Naive thymus-derived CD4-positive, alpha-beta T cell (primary cell): ENCODE measurements around the gene ANKS1B. TPM values are rescaled to one million over a fixed set of nuclear protein-coding genes. Genes with fewer than 3 reads are reported as not detected.

Experiments
- ATAC-seq: fragments of 150-1000 bp; cut with Tn5 transposase; 2 replicates; pipeline ENCODE4 v1.10.0; 2021; ENCODE audit warnings: mild to moderate bottlenecking, moderate library complexity
- CTCF ChIA-PET: fragments of 350-600 bp; sonication (Branson Sonifier 250); formaldehyde crosslinking; loops from one replicate; lab custom pipeline; 2021; ENCODE audit warnings: antibody characterized with exemption; lab: Charles Lee
- POLR2A ChIA-PET: fragments of 350-600 bp; sonication (Branson Sonifier 250); formaldehyde crosslinking; loops from one replicate; lab custom pipeline; 2021; ENCODE audit warnings: antibody characterized with exemption, inconsistent platforms; lab: Charles Lee
- DNase-seq, 9 donors: peaks; one replicate each; pipeline versions ENCODE4 v3.0.0 to v3.0.0-alpha.2; 2020 to 2022; ENCODE audit warnings: mixed read lengths in 1 of 9
- H3K27ac ChIP-seq: one replicate; pipeline ENCODE4 v1.7.0; 2013; ENCODE audit warnings: mild to moderate bottlenecking, low read depth, low read length, moderate library complexity
- H3K27me3 ChIP-seq, 2 donors: one replicate each; pipeline ENCODE4 v1.7.0; 2013; ENCODE audit warnings: low read length in 2 of 2, mild to moderate bottlenecking in 2 of 2, moderate library complexity in 2 of 2; ENCODE audit not compliant: control insufficient read depth in 2 of 2, insufficient read depth in 2 of 2
- H3K36me3 ChIP-seq, 3 experiments: 1 replicate in 2 of 3; 2 replicates in 1 of 3; pipeline ENCODE4 v1.7.0; 2013; ENCODE audit warnings: low read length in 3 of 3, mild to moderate bottlenecking in 3 of 3, moderate library complexity in 1 of 3; ENCODE audit not compliant: insufficient read depth in 3 of 3, control insufficient read depth in 2 of 3
- H3K4me1 ChIP-seq, 2 donors: one replicate each; pipeline ENCODE4 v1.7.0; 2013; ENCODE audit warnings: low read length in 2 of 2, mild to moderate bottlenecking in 2 of 2, moderate library complexity in 1 of 2; ENCODE audit not compliant: control insufficient read depth in 2 of 2, insufficient read depth in 2 of 2
- H3K4me3 ChIP-seq: 2 replicates; pipeline ENCODE4 v1.7.0; 2013; ENCODE audit warnings: mild to moderate bottlenecking, low read length
- H3K9me3 ChIP-seq, 3 experiments: 1 replicate in 2 of 3; 2 replicates in 1 of 3; pipeline ENCODE4 v1.7.0; 2013; ENCODE audit warnings: low read length in 3 of 3; ENCODE audit not compliant: control insufficient read depth in 2 of 3
- H3K27ac Mint-ChIP-seq, 9 donors: one replicate each; pipeline ENCODE4 v1.8.0; 2020 to 2022; ENCODE audit warnings: mixed read lengths in 9 of 9, mild to moderate bottlenecking in 8 of 9, moderate library complexity in 5 of 9, inconsistent platforms in 2 of 9
- H3K27me3 Mint-ChIP-seq, 5 donors: one replicate each; pipeline ENCODE4 v1.8.0; 2021 to 2022; ENCODE audit warnings: mixed read lengths in 5 of 5, mild to moderate bottlenecking in 1 of 5
- H3K36me3 Mint-ChIP-seq, 5 donors: one replicate each; pipeline ENCODE4 v1.8.0; 2020 to 2022; ENCODE audit warnings: mixed read lengths in 5 of 5, mild to moderate bottlenecking in 3 of 5, inconsistent platforms in 1 of 5
- H3K4me1 Mint-ChIP-seq, 7 donors: one replicate each; pipeline ENCODE4 v1.8.0; 2020 to 2022; ENCODE audit warnings: mixed read lengths in 7 of 7, mild to moderate bottlenecking in 3 of 7, inconsistent platforms in 1 of 7
- H3K4me3 Mint-ChIP-seq, 10 donors: one replicate each; pipeline ENCODE4 v1.8.0; 2020 to 2022; ENCODE audit warnings: mild to moderate bottlenecking in 10 of 10, mixed read lengths in 10 of 10, moderate library complexity in 6 of 10, inconsistent platforms in 2 of 10
- H3K9me3 Mint-ChIP-seq, 11 donors: one replicate each; pipeline ENCODE4 v1.8.0; 2020 to 2022; ENCODE audit warnings: mixed read lengths in 11 of 11, mild to moderate bottlenecking in 4 of 11, inconsistent platforms in 1 of 11, moderate library complexity in 1 of 11
- intact Hi-C, 2 donors: fragments of 100-400 bp; cut with micrococcal nuclease; formaldehyde crosslinking; loops; one replicate each; pipeline ENCODE4 v1.15.1; 2023
- polyA plus RNA-seq, 2 donors: library from polyadenylated mRNA; unstranded; fragments of 300-500 nt; fragmentation: Illumina TruSeq; gene quantifications; one replicate each; pipeline ENCODE4 v1.2.3, GENCODE V29; 2021
- total RNA-seq, 6 experiments: library from RNA in 5 of 6; stranded (reverse) in 5 of 6; gene quantifications; 1 replicate in 5 of 6; 2 replicates in 1 of 6; pipeline ENCODE4 v1.2.3 and lab custom pipeline; 2021 to 2026

ANKS1B gene
- total RNA-seq (under 1 TPM in 1 of 5 experiments, not detected in 4; 0.97 TPM), polyA plus RNA-seq (not detected), total RNA-seq (lab: John Stamatoyannopoulos, UW) (not detected)

DNA sequence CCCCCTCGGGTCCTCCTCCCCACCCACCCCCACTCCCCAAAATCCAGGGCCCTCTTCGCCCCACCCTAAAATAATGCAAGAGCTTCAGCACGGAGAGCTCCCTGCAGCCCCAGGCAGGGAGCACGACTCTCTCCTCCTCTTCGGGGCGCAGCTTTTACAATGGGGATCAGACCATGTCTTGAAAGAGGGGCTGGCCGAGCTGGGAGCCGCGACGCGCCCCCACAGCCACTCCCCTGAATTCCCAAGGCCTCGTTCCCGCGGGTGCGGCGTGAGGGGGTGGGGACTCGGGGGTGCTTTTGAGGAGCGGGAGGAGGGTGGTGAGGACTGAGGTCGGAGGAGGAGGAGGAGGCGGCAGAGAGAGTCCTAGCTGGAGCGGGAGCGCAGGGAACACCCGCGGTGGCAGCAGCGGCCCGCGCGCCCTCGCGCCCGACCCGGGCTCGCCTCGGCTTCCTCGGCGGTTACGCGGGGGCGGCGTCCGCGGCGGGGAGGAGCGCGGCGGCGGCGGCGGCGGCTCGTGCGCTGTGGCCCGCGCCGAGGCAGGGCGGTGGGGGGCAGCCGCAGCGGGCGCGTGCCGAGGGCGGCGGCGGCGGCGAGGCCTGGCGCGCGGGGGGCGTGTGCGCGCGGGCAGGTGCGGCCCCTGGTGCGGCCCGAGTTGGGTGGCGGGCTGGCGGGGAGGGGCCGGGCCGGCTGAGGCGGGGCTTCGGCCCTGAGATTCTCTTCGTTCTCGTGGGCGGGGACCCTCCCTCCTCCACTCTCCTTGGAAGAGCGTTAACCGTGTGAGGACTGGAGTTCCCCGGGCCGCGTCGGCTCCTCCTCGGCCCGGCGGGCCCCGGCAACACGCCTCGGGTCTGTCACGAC lies at the start of gene ANKS1B:
TSS of gene ANKS1B (minus strand) at position 666 of the 858 bp plus-strand sequence. CDS start 699 bp downstream, outside the sequence.
- H3K27me3 Mint-ChIP-seq = peaks cover 64 to 76% (median 67%) of the 10 kb centered on the region in 5 donors
- ChIA-PET CTCF (no interaction called here), POLR2A (no interaction called here)
- ATAC-seq (no peak), DNase-seq (peak in 1 of 9 donors; percentile 63)
- Histone ChIP-seq H3K36me3 (no peaks in the 10 kb centered on the region), H3K27ac (no peak within 1 kb of the TSS), H3K27me3 (no peaks in the 10 kb centered on the region), H3K4me1 (no peaks in the 10 kb centered on the region), H3K9me3 (no peaks in the 10 kb centered on the region), H3K4me3 (no peak within 1 kb of the TSS)
- H3K4me1 Mint-ChIP-seq = peaks cover 0 to 16% (median 14%) of the 10 kb centered on the region in 7 donors
- H3K36me3 Mint-ChIP-seq = peaks cover 0 to 8% (median 0%) of the 10 kb centered on the region in 5 donors
- intact Hi-C loops = no loop called here
- peak within 1 kb of the TSS; percentile 45 to 78 (median 66) for H3K4me3 Mint-ChIP-seq
- peaks cover 0 to 3% (median 0%) of the 10 kb centered on the region in 11 donors for H3K9me3 Mint-ChIP-seq
- no peak within 1 kb of the TSS for H3K27ac Mint-ChIP-seq

DNA sequence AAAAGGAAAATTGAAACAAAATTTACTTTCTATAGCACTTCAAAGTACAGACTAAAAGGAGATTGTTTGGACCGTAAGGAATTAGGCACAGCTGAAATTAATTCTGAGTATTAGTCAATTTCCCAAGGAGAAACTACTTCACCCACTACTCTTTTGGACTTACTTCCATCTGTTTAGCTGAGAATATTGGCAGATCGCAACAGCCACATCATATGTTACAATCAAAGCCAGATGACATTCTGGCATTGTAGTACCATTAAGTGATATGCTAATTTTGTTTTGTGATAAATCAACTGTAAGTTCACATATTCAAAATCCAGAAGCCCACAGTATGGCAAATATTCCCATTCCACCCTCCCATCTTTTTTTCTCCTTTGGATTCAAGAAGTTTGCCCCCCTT lies 47.1 kb upstream of the ANKS1B start:
- intact Hi-C loops = no loop called here
- Histone ChIP-seq H3K4me1 (no peaks in the 10 kb centered on the region), H3K9me3 (no peaks in the 10 kb centered on the region), H3K27me3 (no peaks in the 10 kb centered on the region), H3K36me3 (no peaks in the 10 kb centered on the region), H3K27ac (no peak overlapping the region), H3K4me3 (no peak overlapping the region)
- ChIA-PET CTCF (no interaction called here), POLR2A (no interaction called here)
- H3K36me3 Mint-ChIP-seq = peaks cover 0 to 17% (median 12%) of the 10 kb centered on the region in 5 donors
- no peak for DNase-seq
- no peak for ATAC-seq
- peaks cover 0 to 2% (median 0%) of the 10 kb centered on the region in 7 donors for H3K4me1 Mint-ChIP-seq
- H3K27me3 Mint-ChIP-seq = no peaks in the 10 kb centered on the region
- no peak overlapping the region for H3K4me3 Mint-ChIP-seq
- H3K9me3 Mint-ChIP-seq = peaks cover 0 to 1% (median 0%) of the 10 kb centered on the region in 11 donors
- no peak overlapping the region for H3K27ac Mint-ChIP-seq

DNA sequence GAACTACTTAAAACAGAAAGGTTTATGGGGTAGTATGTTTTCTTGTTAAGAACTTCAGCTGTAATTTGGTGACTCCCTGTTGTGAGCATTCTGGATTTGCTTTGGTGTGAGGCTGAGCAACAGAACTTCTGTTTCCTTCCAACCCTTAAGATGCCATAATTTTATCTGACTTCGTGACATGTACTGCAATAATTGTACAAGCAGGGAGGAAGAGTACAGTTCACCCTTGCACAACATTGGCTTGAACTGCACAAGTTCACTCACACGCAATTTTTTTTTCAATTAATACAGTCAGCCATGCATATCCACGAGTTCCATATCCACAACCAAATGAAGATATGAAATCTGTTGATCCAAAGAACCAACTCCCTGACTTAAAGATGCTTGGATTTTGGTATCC lies 42.9 kb upstream of the ANKS1B start:
- H3K27ac Mint-ChIP-seq = no peak overlapping the region
- intact Hi-C loops = no loop called here
- Histone ChIP-seq H3K9me3 (no peaks in the 10 kb centered on the region), H3K27me3 (no peaks in the 10 kb centered on the region), H3K27ac (no peak overlapping the region), H3K4me1 (no peaks in the 10 kb centered on the region), H3K36me3 (no peaks in the 10 kb centered on the region), H3K4me3 (no peak overlapping the region)
- peaks cover 0 to 8% (median 3%) of the 10 kb centered on the region in 5 donors for H3K36me3 Mint-ChIP-seq
- H3K9me3 Mint-ChIP-seq = peaks cover 0 to 2% (median 0%) of the 10 kb centered on the region in 11 donors
- ATAC-seq (no peak), DNase-seq (no peak)
- H3K27me3 Mint-ChIP-seq = no peaks in the 10 kb centered on the region
- H3K4me1 Mint-ChIP-seq = no peaks in the 10 kb centered on the region
- ChIA-PET CTCF (no interaction called here), POLR2A (no interaction called here)
- H3K4me3 Mint-ChIP-seq = no peak overlapping the region

DNA sequence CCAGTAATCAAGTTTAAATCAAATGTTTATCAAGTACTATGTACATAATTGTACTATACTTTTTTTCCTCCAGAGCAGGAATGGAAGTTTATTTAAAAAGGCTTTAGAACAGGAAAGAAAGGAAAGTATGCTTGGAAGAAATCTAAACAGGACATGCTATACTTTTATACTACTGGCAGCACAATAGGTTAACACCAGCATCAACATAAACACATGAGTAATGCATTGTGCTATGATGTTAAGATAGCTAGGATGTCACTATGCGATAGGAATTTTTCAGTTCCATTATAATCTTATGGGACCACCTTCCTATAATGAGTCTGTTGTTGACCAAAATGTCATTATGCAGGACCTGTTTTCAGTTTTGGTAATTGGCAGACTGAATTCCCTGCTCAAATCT lies 41.5 kb upstream of the ANKS1B start:
- intact Hi-C loops = no loop called here
- Histone ChIP-seq H3K4me3 (no peak overlapping the region), H3K27me3 (no peaks in the 10 kb centered on the region), H3K27ac (no peak overlapping the region), H3K36me3 (no peaks in the 10 kb centered on the region), H3K4me1 (no peaks in the 10 kb centered on the region), H3K9me3 (no peaks in the 10 kb centered on the region)
- Mint-ChIP-seq H3K36me3 (peaks cover 0 to 9% (median 1%) of the 10 kb centered on the region in 5 donors), H3K9me3 (peaks cover 0 to 11% (median 4%) of the 10 kb centered on the region in 11 donors), H3K27me3 (no peaks in the 10 kb centered on the region), H3K4me1 (no peaks in the 10 kb centered on the region), H3K4me3 (no peak overlapping the region), H3K27ac (no peak overlapping the region)
- CTCF ChIA-PET = no interaction called here
- no peak for DNase-seq
- POLR2A ChIA-PET = no interaction called here
- no peak for ATAC-seq

DNA sequence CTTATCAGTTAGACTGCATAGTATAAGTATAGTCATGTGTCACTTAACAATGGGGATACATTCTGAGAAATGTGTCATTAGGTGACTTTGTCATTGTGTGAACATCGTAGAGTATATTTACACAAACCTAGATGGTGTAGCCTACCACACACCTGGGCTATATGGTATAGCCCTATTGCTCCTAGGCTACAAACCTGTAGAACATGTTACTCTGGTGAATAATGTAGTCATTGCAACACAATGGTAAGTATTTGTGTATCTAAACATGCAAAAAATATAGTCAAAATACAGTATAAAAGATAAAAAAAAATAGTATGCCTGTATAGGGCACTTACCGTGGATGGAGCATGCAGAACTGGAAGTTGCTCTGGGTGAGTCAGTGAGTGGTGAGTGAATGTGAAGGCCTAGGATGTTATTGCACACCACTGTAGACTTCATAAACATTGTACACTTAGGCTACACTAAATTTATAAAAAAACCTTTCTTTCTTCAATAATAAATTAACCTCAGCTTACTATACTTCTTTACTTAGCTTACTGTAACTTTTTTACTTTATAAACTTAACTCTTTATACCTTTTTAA lies 40.3 kb upstream of the ANKS1B start:
- H3K4me3 ChIP-seq = no peak overlapping the region
- H3K27me3 ChIP-seq = no peaks in the 10 kb centered on the region
- ChIA-PET CTCF (no interaction called here), POLR2A (no interaction called here)
- no peaks in the 10 kb centered on the region for H3K4me1 ChIP-seq
- no peaks in the 10 kb centered on the region for H3K4me1 Mint-ChIP-seq
- H3K36me3 ChIP-seq = no peaks in the 10 kb centered on the region
- H3K4me3 Mint-ChIP-seq = no peak overlapping the region
- ATAC-seq (no peak), DNase-seq (no peak)
- H3K27ac Mint-ChIP-seq = no peak overlapping the region
- H3K27me3 Mint-ChIP-seq = no peaks in the 10 kb centered on the region
- H3K9me3 ChIP-seq = no peaks in the 10 kb centered on the region
- H3K9me3 Mint-ChIP-seq = peaks cover 0 to 11% (median 4%) of the 10 kb centered on the region in 11 donors
- H3K27ac ChIP-seq = no peak overlapping the region
- intact Hi-C loops = no loop called here
- peaks cover 0 to 9% (median 1%) of the 10 kb centered on the region in 5 donors for H3K36me3 Mint-ChIP-seq

DNA sequence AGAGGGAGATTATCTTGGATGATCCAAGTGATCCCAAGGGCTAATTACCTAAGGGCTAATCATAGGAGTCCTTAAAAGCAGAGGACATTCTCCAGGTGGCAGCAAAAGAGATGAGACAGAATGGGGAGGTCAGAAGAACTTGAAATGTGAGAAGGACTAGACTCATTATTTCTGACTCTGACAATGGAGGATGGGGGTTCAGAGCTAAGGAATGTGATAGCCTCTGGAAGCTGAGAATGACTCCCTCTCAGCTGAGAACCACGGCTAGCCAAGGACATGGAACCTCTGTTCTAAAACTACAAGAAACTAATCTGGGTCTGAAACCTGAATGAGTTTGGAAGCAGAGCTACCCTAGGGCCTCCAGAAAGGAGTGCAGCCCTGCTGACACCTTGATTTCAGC lies 35.6 kb upstream of the ANKS1B start:
- POLR2A ChIA-PET = no interaction called here

More for the DNA sequence above, 35.6 kb upstream of the ANKS1B start:
- intact Hi-C loops = no loop called here
- H3K27me3 Mint-ChIP-seq = no peaks in the 10 kb centered on the region
- H3K27me3 ChIP-seq = no peaks in the 10 kb centered on the region
- H3K27ac Mint-ChIP-seq = no peak overlapping the region
- no peaks in the 10 kb centered on the region for H3K9me3 ChIP-seq
- ATAC-seq (no peak), DNase-seq (no peak)
- no peak overlapping the region for H3K27ac ChIP-seq
- peaks cover 4 to 23% (median 8%) of the 10 kb centered on the region in 11 donors for H3K9me3 Mint-ChIP-seq
- H3K36me3 ChIP-seq = no peaks in the 10 kb centered on the region
- H3K4me3 Mint-ChIP-seq = no peak overlapping the region
- no peaks in the 10 kb centered on the region for H3K4me1 ChIP-seq
- no peaks in the 10 kb centered on the region for H3K4me1 Mint-ChIP-seq
- CTCF ChIA-PET = no interaction called here
- no peak overlapping the region for H3K4me3 ChIP-seq
- H3K36me3 Mint-ChIP-seq = peaks cover 0 to 9% (median 1%) of the 10 kb centered on the region in 5 donors
